Umbilical cord (tissue), 2 donors: ENCODE results near the gene GPC3. TPM values are rescaled to one million over a fixed set of nuclear protein-coding genes. Genes with fewer than 3 reads are reported as not detected.
"Not testable (repeated sequence)": the region's sequence is repeated elsewhere in the genome, so short reads cannot be mapped to it uniquely, and the experiment has no call there.

ENCODE experiments used
- DNase-seq: peaks from one replicate; pipeline ENCODE4 v3.0.0-alpha.2; 2015; ENCODE audit warnings: low spot score
- total RNA-seq: library from RNA; depleted of rRNA; stranded (reverse); fragments of >200 nt; gene quantifications from one replicate; pipeline ENCODE4 v1.2.3, GENCODE V29; 2014; ENCODE audit warnings: low replicate concordance; ENCODE audit not compliant: insufficient read depth

GPC3 gene
- total RNA-seq, 1 donor from 2014 or later, result 775 TPM

DNA sequence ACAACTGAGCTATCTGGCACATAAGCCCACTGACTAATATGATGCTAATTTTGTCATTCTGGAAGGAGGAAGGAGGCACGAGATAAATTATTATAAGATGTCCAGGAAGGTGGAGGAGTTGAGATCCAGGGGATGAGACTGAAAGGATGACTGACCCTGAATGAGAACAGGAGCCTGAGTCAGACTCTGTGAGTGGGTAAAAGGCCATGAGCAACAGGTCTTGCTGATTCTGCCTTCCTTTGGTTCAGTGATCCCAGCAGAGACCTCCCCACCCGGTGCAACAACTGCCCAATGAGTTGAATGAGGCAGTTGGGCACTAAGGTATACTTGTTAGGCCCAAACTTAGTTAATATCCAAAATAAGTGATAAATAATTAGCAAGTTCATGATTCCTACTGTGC lies 332.0 kb downstream of the GPC3 start:
- no peak for DNase-seq

DNA sequence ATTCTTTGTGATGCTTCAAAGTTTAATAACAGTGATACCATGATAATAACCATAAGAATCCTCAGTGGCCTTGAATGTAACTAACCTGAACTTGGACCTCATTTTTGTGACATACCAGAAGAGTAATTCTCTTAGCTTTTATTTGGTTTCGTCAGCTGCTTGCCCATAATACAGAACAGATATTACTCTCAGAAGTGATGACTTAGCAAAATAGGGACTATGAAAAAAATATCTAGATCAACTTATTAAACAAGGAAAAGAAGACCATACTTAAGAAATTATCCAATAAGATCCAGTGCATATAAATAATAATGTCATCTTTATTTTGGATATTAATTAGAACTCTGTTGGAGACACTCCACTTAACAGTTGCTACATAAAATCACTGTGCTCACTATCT lies 333.2 kb downstream of the GPC3 start:
- no peak for DNase-seq

DNA sequence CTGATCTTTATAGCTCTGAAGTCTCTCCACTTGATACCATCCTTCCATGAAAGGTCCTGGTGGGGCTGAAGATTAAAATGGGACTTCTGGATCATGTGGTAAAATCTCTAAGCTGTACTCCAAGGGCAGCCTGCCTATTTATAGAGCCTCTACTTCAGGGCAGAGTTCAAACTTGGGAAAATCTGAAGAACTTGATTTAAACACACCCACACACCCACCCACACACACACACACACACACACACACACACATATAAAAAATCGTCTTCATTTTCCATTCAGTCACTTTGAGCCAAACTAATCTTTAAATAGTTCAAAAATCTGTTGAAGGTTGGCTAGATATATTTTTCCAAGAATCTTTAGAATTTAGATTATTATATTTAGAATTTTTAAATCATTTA lies 335.2 kb downstream of the GPC3 start:
- no peak for DNase-seq

DNA sequence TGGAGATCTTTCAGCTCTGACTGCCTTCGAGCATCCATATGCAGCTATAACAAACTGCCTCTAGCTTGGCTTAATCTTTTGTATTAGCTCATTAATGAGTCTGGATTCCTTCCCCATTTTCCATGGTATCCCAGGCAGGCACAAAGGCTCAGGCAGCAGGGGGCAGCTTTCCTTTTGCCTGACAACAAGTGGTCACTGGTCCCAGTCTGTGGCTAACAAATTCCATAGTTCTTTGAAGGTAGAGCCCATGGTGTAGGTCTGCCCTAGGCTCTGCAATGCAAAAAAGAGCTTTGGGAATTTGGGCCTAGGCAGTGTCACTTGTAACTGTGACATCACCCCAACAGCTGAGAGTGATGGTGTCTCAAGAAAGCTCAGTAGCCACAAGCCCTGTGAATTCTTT lies 335.7 kb downstream of the GPC3 start:
- no peak for DNase-seq

GRCh38 chrX:133648594-133648993 lies 336.8 kb downstream of the GPC3 start:
- no peak for DNase-seq

DNA sequence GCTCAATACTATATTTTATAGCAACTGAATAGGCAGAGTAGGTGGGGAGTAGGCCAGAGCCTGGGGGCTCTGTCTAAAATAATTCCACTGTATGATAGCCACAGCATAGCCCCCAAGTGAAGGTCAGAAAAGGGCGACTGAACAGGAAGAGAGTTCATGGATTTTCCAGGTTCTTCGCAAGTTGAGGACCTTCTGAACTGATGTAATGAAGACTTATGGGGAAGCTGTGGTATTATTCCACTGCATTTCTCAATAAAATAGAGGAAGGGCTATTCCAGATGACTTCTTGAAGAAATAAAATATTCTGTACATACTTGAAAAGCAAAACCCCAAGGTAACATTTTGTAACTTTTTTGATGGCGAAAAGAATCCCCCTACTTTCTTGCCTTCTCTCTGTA lies 338.7 kb downstream of the GPC3 start:
- DNase-seq, result no peak

DNA sequence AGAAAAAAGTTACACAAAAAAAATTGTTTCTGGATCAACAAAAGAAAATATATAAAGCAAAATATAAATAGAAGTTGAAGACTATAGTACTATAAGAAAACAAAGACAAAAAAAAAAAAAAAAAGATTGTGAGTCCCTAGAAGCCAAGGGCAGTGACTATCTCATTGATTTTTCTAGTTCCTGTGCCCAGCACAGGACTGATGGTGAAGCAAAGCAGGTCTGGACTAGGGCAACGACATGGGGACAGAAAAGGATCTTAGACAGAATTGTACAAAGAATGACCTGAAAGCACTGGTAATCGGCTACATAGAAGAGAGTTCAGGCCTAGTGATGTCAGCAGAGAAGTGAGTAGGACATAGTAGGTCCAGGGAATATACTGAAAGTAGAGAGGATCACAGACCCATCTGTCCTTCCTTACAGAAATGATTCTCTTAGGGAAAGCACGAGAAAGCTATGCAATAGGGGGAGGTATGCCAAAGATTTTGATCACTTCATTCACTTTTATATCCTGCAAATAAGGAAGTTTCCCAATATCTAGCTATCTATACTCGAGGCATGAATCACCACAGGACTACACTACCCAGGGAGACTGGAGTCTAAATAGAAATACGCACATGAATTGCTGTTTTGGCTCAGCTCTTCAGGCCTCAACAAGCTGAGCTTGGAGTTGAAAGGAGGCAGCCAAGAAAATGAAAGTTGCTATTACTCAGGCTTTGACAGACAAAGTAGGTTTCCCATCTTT lies 339.2 kb downstream of the GPC3 start:
- DNase-seq, result peak; percentile 67

GRCh38 chrX:133645256-133645655 lies 340.1 kb downstream of the GPC3 start:
- peak; percentile 54 for DNase-seq

- peak; percentile 64 for DNase-seq
These were observed 345.0 kb downstream of the GPC3 start for GRCh38 chrX:133640161-133641015.

- DNase-seq, result no peak
These were observed 345.7 kb downstream of the GPC3 start for GRCh38 chrX:133639726-133640125.

GRCh38 chrX:133638285-133638684 lies 347.1 kb downstream of the GPC3 start:
- no peak for DNase-seq

GRCh38 chrX:133637765-133638164 lies 347.6 kb downstream of the GPC3 start:
- DNase-seq, result no peak

DNA sequence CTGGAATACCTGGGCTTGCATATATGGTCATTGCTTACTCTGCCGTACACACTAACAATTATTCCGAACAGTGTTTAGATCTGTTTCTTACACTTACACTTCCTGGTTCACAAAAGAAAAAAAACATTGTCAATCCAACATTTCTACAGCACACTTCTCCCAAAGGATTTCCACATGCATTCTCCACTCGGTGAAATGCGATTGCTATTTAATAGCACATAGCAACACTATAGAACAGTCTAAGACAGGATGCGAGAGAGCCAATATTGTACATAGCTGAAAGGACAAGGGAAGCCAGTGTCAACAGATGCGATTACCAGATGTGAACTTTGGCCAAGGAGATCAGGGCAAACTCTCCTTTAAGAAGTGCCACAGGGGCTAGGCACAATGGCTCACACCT lies 349.4 kb downstream of the GPC3 start:
- no peak for DNase-seq

- DNase-seq, result no peak
These were observed 351.0 kb downstream of the GPC3 start for GRCh38 chrX:133634416-133634815.

DNA sequence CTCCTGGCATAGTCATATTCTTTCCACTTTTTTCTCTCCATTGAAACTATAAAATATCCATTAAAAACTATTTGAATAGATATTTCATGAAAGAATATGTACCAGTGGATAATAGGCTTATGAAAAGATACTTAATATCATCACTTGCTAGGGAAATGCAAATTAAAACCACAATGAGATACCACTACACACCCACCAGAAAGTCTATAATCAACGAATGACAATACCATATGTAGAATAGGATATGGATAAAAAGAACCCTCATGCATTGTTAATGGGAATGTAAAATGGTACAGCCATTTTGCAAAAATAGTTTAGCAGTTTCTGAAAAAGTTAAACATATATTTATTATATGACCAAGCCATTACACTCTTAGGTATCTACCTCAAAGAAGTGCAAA lies 351.4 kb downstream of the GPC3 start:
- DNase-seq, result no peak

DNA sequence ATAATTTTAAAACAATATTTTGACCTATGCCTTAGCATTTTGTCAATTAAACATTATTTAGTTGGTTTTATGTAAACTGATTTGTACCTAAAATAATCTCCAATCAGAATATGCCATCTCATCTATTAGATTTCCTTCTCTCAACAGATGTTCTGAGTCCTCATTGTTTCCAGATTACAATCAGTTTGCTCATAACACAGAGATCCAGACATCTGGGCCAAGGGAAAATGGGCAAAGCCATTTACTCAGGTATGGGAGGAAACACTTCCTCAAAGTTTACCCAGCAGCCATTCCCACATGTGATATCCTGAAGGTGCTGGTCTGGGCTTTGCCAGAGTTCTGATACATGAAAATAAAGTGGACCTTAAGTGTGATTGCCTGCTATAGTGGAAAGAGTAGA lies 352.2 kb downstream of the GPC3 start:
- DNase-seq, result no peak

DNA sequence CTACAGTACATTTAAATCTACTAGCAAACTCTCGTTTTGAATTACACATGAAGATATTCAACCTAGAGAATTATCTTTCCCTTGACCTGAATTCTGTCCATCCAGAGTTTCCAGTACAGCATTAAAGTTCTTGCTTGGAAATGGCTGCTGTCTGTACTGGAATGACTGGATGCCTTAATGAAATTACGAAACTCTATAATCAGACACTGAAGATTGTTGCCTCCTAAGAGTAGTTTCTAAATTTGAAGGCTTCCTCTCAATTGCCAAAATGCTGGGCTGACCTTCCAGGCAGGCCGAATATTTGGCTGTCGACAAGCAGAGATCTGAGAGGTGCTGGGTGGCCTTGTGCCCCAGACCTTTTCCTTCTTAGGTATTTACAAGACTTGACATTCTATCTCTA lies 355.0 kb downstream of the GPC3 start:
- no peak for DNase-seq

GRCh38 chrX:133627673-133628072 lies 357.7 kb downstream of the GPC3 start:
- no peak for DNase-seq

DNA sequence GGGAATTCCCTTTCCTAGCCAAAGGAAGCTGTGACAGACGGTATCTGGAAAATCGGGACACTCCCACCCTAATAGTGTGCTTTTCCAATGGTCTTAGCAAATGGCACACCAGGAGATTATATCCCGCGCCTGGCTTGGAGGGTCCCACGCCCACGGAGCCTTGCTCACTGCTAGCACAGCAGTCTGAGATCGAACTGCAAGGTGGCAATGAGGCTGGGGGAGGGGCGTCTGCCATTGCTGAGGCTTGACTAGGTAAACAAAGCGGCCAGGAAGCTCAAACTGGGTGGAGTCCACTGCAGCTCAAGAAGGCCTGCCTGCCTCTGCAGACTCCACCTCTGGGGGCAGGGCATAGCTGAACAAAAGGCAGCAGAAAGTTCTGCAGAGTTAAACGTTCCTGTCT lies 364.0 kb downstream of the GPC3 start:
- DNase-seq, result not testable (repeated sequence)

- no peak for DNase-seq
These were observed 373.7 kb downstream of the GPC3 start for GRCh38 chrX:133611676-133612075.

DNA sequence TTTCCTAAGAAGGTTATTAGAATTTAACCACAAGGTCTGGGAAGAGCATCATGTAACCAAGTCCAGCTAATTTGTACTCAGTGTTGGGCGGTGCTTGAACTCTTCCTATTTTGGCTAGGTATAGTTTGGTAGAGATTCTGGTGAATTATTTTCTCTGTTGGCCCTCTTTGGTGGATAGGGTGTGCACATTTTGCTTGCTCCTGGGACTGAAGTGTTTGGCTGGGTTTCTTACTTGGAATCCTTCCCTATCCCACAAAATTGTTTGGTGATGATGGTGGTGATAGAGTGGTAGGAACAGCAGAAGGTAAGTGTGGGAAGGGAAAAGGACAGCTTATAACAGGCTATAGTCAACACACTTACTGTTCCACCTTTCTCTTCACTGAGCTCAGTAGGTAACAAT lies 375.3 kb downstream of the GPC3 start:
- DNase-seq, result no peak

GRCh38 chrX:133609166-133609565 lies 376.2 kb downstream of the GPC3 start:
- no peak for DNase-seq

DNA sequence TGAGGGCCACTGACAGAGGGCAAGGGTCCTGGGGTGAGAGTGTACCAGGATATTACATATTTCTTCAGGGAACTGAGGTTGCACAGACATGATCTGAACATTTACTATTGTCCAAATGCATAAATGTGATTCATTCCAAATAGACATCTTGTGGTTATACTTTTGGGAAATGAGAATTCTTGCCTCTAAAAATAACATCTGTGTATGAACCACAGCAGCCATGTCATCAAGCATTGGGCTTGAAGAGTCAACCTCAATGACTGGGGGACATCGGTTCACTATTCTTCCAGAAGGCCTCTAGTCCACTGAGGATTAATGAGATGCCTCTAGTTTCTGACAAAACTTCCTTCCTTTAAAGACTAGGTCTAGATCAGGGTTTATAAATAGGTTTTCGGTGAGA lies 377.0 kb downstream of the GPC3 start:
- DNase-seq, result no peak
